Esophagus muscularis mucosa (tissue), 3 donors: ENCODE results near the gene ACTR6.

Experiments
- CTCF ChIP-seq, 3 experiments: fragments of 200-600 bp in 2 of 3; fragments of 450-650 bp in 1 of 3; sonication (generic) in 2 of 3; IDR thresholded peaks; one replicate each; pipeline ENCODE4 v1.5.1; 2017 to 2019; ENCODE audit warnings: antibody characterized with exemption in 3 of 3, mild to moderate bottlenecking in 2 of 3, moderate library complexity in 1 of 3
- EP300 ChIP-seq: sonication (generic); formaldehyde crosslinking; IDR thresholded peaks from one replicate; pipeline ENCODE4 v1.6.1; 2017; ENCODE audit warnings: antibody characterized with exemption

DNA sequence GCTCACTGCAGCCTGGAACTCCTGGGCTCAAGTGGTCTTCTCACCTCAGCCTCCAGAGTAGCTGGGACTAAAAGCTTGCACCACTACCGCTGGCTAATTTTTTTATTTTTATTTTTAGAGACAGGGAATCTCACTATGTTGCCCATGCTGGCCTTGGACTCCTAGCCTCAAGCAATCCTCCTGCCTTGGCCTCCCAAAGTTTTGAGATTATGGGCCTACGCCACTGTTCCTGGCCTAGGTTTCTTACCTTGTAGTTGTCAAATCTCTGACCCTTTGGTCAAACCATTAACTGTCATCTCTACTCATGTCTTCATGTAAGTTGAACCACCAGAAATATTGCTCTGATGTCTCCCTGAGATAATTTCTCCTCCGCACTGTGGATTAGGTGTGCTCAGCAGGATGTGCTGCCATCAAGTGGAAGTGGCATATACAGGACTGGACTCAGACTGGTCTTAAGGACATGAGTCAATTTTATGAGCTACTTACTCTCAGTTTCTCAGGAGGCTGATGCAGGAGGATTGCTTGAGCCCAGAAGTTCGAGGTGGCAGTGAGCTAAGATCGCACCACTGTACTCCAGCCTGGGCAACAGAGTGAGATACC is 28.5 kb downstream of the ACTR6 start:
- TF ChIP-seq CTCF (IDR thresholded peaks at IDR 0.05) (no peak), EP300 (no peak)
